Osteoblast (primary cell): ENCODE measurements around the gene IFRD2. TPM values are rescaled to one million over a fixed set of nuclear protein-coding genes. Genes with fewer than 3 reads are reported as not detected.

Experiments
- DNase-seq: peaks from one replicate; pipeline ENCODE4 v3.0.0; 2011; ENCODE audit warnings: low spot score, mixed read lengths; ENCODE audit not compliant: insufficient read length; ENCODE audit errors: missing footprints
- H2AFZ ChIP-seq: 2 replicates; pipeline ENCODE4 v1.6.0; 2011; ENCODE audit warnings: mild to moderate bottlenecking, low read length
- H3K27ac ChIP-seq: 2 replicates; pipeline ENCODE4 v1.5.1; 2011; ENCODE audit warnings: mild to moderate bottlenecking, low read depth, low read length, moderate library complexity
- H3K27me3 ChIP-seq: 2 replicates; pipeline ENCODE4 v1.6.0; 2012; ENCODE audit warnings: mild to moderate bottlenecking, control low read depth, inconsistent platforms, low read length, moderate library complexity; ENCODE audit not compliant: insufficient read depth
- H3K36me3 ChIP-seq: 2 replicates; pipeline ENCODE4 v1.5.1; 2011; ENCODE audit warnings: mild to moderate bottlenecking, low read length, control low read depth, moderate library complexity; ENCODE audit not compliant: insufficient read depth
- H3K4me1 ChIP-seq: 2 replicates; pipeline ENCODE4 v1.5.1; 2011; ENCODE audit warnings: mild to moderate bottlenecking, low read length, control low read depth, moderate library complexity; ENCODE audit not compliant: insufficient read depth
- H3K4me2 ChIP-seq: 2 replicates; pipeline ENCODE4 v1.6.0; 2011; ENCODE audit warnings: mild to moderate bottlenecking, low read length; ENCODE audit not compliant: insufficient read depth
- H3K4me3 ChIP-seq: fragments of 200-600 bp; sonication (generic); 3 replicates; pipeline ENCODE4 v1.5.1; 2012; ENCODE audit warnings: mild to moderate bottlenecking, low read length, inconsistent platforms; ENCODE audit not compliant: insufficient read depth
- H3K79me2 ChIP-seq: 2 replicates; pipeline ENCODE4 v1.6.0; 2012; ENCODE audit warnings: mild to moderate bottlenecking, low read length, control low read depth, inconsistent platforms; ENCODE audit not compliant: insufficient read depth
- H3K9me3 ChIP-seq: 2 replicates; pipeline ENCODE4 v1.5.1; 2011; ENCODE audit warnings: low read depth, low read length, control low read depth
- H4K20me1 ChIP-seq: 2 replicates; pipeline ENCODE4 v1.6.0; 2012; ENCODE audit warnings: mild to moderate bottlenecking, low read length, control low read depth; ENCODE audit not compliant: insufficient read depth
- total RNA-seq: library from RNA; depleted of rRNA; stranded (reverse); fragments of >200 nt; gene quantifications from 2 replicates; pipeline ENCODE4 v1.2.3, GENCODE V29; 2012
- TF ChIP-seq, protein P1 (sequence below): IDR thresholded peaks from 2 replicates; pipeline ENCODE4 v1.5.1; 2011; ENCODE audit warnings: mild to moderate bottlenecking, low read depth, low read length, moderate library complexity; ENCODE audit errors: extremely low read depth

Gene IFRD2
- total RNA-seq, 1 donor = 65.1 TPM

DNA sequence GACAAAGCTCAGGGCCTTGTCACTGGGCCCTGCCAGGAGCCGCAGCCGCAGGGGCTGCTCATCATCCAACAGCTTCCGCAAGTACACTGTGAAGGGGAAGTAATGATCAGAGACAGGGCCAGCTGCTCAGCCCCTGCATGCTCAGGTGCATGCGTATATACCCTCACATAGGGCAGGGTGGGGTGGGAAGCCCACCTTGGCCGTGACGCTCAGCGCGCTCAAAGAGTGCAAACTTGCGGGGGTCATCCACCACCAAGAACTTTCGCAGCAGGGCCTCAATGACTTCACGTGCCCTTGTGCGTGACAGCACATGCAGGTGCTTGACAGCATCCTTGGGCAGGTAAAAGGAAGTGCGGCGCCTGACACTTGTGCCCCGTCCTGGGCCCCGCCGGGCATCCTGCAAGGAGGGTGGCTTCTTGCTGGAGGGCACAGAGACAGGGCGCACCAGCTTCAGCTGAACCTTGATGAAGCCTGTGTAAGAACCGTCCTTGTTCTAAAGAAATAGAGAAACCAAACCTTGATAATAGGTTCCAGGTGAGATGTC, 39.2 kb upstream of the IFRD2 start:
- TF ChIP-seq, protein P1, sequence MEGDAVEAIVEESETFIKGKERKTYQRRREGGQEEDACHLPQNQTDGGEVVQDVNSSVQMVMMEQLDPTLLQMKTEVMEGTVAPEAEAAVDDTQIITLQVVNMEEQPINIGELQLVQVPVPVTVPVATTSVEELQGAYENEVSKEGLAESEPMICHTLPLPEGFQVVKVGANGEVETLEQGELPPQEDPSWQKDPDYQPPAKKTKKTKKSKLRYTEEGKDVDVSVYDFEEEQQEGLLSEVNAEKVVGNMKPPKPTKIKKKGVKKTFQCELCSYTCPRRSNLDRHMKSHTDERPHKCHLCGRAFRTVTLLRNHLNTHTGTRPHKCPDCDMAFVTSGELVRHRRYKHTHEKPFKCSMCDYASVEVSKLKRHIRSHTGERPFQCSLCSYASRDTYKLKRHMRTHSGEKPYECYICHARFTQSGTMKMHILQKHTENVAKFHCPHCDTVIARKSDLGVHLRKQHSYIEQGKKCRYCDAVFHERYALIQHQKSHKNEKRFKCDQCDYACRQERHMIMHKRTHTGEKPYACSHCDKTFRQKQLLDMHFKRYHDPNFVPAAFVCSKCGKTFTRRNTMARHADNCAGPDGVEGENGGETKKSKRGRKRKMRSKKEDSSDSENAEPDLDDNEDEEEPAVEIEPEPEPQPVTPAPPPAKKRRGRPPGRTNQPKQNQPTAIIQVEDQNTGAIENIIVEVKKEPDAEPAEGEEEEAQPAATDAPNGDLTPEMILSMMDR = no peak
- Histone ChIP-seq H3K27me3 (no peaks in the 10 kb centered on the region), H3K4me2 (no peak overlapping the region), H3K4me1 (peaks cover 47% of the 10 kb centered on the region), H3K79me2 (peaks cover 83% of the 10 kb centered on the region), H4K20me1 (peaks cover 53% of the 10 kb centered on the region), H3K9me3 (no peaks in the 10 kb centered on the region), H3K4me3 (no peak overlapping the region), H3K36me3 (peaks cover 36% of the 10 kb centered on the region), H3K27ac (no peak overlapping the region), H2AFZ (no peak overlapping the region)
- no peak for DNase-seq

DNA sequence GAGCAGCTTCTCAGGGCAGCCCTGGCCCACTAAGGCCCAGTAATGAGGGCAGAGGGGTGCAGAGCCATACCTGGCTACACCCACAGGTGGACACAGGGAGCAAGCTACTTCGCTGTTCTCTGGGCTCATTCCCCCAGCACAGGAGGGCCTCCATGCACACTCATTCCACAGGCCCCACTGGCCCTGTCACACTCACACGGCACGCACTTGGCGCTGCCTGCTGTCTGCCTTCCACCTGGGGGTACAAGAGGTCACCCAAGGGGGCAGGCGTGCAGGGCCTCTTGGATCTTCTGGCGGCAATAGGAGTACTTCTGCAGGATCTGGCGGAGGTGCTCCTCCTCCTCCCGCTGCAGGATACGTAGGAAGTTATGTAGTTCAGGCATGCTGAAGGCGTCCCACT, 38.1 kb upstream of the IFRD2 start:
- Histone ChIP-seq H4K20me1 (peaks cover 44% of the 10 kb centered on the region), H3K27ac (no peak overlapping the region), H3K4me3 (no peak overlapping the region), H3K9me3 (no peaks in the 10 kb centered on the region), H3K27me3 (no peaks in the 10 kb centered on the region), H2AFZ (no peak overlapping the region), H3K4me1 (peaks cover 36% of the 10 kb centered on the region), H3K36me3 (peaks cover 47% of the 10 kb centered on the region), H3K4me2 (no peak overlapping the region), H3K79me2 (peaks cover 76% of the 10 kb centered on the region)
- TF ChIP-seq, protein P1 = no peak
- no peak for DNase-seq

DNA sequence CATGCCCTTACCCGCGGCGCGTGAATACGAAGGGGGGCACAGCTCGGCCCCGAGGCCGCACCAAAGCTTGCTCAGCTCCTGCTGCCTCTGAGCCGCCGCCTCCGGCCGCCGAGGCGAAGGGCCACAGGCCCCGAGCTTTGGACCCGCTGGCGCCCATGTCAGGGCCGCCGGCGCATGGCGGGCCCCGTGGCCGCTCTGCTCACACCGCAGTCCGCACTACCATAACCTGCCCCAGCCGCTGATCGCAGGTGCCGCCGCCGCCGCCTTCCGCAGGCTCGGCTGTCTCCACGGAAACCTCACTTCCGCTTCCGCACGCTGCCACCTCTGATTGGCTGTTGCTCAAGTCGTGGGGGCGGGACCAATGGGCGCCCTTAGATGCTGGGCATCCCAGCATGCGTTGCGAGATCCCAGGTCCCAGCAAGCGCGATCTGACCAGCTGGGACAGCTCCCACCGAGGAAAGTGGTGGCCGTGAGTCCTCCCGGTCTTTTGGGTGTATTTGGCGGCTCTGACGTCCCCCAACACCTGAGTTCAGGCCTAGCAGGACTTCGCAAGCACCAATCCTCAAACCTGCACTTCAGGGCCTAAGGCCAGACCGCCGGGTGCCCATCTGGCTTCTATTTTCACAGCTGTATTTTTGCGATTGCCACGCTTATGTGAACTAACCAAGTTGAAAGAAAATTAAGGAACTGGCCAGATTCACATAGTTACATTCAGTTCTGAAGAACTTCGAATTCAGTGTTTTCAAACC, 35.9 kb upstream of the IFRD2 start, which contains the start of gene TUSC2:
TSS of gene TUSC2 (minus strand) at position 281 of the 749 bp plus-strand sequence. CDS start at position 157, 124 bp downstream.
- Histone ChIP-seq H3K36me3 (peaks cover 47% of the 10 kb centered on the region), H3K9me3 (no peaks in the 10 kb centered on the region), H3K79me2 (peaks cover 54% of the 10 kb centered on the region), H3K4me1 (peaks cover 14% of the 10 kb centered on the region), H4K20me1 (peaks cover 28% of the 10 kb centered on the region), H3K27ac (peak within 1 kb of the TSS; percentile 86), H3K4me2 (peak within 1 kb of the TSS; percentile 99), H3K27me3 (no peaks in the 10 kb centered on the region), H3K4me3 (peak within 1 kb of the TSS; percentile 94), H2AFZ (peak within 1 kb of the TSS; percentile 94)
- DNase-seq = peak; percentile 100
- TF ChIP-seq, protein P1 = no peak

DNA sequence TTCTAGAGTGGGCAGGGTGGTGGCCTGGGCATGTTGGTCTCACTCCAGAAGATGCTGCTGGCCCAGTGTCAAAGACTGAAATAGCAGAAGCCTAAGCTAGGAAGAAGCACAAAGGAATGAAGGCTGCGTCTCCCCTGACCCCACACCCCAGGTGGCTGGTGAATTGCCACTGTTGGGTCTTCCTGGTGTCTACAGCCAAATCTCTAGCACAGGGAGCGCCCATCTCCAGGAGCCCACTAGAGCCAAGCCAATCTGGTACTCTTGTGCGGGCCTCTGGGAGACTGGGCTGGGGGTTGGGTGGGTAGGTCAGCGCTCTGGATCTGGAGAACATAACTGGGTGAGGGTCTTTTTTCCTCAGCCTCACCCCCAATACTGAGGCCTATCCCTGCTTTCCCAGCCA, 34.9 kb upstream of the IFRD2 start:
- Histone ChIP-seq H3K36me3 (peaks cover 42% of the 10 kb centered on the region), H3K4me2 (peak overlapping the region; percentile 99), H3K4me3 (peak overlapping the region; percentile 94), H3K27me3 (no peaks in the 10 kb centered on the region), H3K79me2 (peaks cover 44% of the 10 kb centered on the region), H3K4me1 (peaks cover 12% of the 10 kb centered on the region), H4K20me1 (peaks cover 25% of the 10 kb centered on the region), H3K9me3 (no peaks in the 10 kb centered on the region), H2AFZ (no peak overlapping the region), H3K27ac (peak overlapping the region; percentile 86)
- TF ChIP-seq, protein P1 = no peak
- no peak for DNase-seq
